ENCODE results near the gene SNRNP70.

DNA sequence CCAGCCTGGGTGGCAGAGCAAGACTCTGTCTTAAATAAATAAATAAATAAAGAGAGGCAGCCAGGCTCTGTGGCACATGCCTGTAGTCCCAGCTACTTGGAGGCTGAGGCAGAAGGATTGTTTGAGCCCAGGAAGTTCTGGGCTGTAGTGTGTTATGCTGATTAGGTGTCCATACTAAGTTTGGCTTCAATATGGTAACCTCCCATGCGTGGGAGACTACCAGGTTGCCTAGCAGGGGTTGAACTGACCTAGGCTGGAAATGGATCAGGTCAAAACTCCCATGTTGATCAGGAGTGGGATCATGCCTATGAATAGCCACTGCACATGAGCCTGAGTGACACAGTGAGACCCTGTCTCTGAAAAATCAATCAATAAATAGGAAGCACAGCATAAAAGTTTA is 4.0 kb upstream of the SNRNP70 start:
- TF ChIP-seq POLR2A (IDR thresholded peaks at IDR 0.05) = no peak
- TF ChIP-seq, protein P1, sequence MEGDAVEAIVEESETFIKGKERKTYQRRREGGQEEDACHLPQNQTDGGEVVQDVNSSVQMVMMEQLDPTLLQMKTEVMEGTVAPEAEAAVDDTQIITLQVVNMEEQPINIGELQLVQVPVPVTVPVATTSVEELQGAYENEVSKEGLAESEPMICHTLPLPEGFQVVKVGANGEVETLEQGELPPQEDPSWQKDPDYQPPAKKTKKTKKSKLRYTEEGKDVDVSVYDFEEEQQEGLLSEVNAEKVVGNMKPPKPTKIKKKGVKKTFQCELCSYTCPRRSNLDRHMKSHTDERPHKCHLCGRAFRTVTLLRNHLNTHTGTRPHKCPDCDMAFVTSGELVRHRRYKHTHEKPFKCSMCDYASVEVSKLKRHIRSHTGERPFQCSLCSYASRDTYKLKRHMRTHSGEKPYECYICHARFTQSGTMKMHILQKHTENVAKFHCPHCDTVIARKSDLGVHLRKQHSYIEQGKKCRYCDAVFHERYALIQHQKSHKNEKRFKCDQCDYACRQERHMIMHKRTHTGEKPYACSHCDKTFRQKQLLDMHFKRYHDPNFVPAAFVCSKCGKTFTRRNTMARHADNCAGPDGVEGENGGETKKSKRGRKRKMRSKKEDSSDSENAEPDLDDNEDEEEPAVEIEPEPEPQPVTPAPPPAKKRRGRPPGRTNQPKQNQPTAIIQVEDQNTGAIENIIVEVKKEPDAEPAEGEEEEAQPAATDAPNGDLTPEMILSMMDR (IDR thresholded peaks at IDR 0.05) = no peak
